Measurements from ENCODE around the gene POFUT2.
"Not testable (repeated sequence)": the region's sequence is repeated elsewhere in the genome, so short reads cannot be mapped to it uniquely, and the experiment has no call there.

The POFUT2 gene

GRCh38 chr21:45309069-45309986 lies 21.6 kb upstream of the POFUT2 start:
- no peak overlapping the region for H3K23ac ChIP-seq (ENCODE audit: low read length)
- H3K18ac ChIP-seq (ENCODE audit: low read length): peak overlapping the region; percentile 61
- H4K12ac ChIP-seq (ENCODE audit: low read depth, low read length): peak overlapping the region; percentile 17
- H2BK120ac ChIP-seq (ENCODE audit: insufficient read depth, low read length, poor library complexity): peak overlapping the region; percentile 82
- peaks cover 9% of the 10 kb centered on the region for H3K9me3 ChIP-seq (ENCODE audit: insufficient read depth, low read depth, low read length)
- H3K4me1 ChIP-seq (ENCODE audit: control insufficient read depth in 1 of 2, insufficient read depth in 2 of 2, low read length in 2 of 2): peaks cover 17 to 31% of the 10 kb centered on the region in 2 experiments
- no peak overlapping the region for H3K9ac ChIP-seq (ENCODE audit: low read length)
- H2BK12ac ChIP-seq (ENCODE audit: low read length): peak overlapping the region; percentile 86
- H3K4ac ChIP-seq (ENCODE audit: low read depth, low read length): peak overlapping the region; percentile 10
- peak overlapping the region; percentile 16 for H3K4me3 ChIP-seq (ENCODE audit: low read depth, low read length)
- peak overlapping the region; percentile 67 for H2BK5ac ChIP-seq (ENCODE audit: low read depth, low read length, poor library complexity)
- H4K8ac ChIP-seq (ENCODE audit: low read depth, low read length): peak overlapping the region; percentile 84
- peak; percentile 11 to 55 for DNase-seq
- H2AFZ ChIP-seq (ENCODE audit: insufficient read depth, low read length, poor library complexity): peak overlapping the region; percentile 10
- H3K27me3 ChIP-seq (ENCODE audit: insufficient read depth, low read length): no peaks in the 10 kb centered on the region
- WGBS (ENCODE audit: extremely low coverage, insufficient coverage, insufficient read length): no CpG with 5 or more reads among the region's 27 CpGs
- peak overlapping the region; percentile 90 for H4K91ac ChIP-seq (ENCODE audit: low read depth, low read length)
- peak overlapping the region; percentile 77 for H2AK5ac ChIP-seq (ENCODE audit: low read length)
- peak overlapping the region; percentile 20 for H3K27ac ChIP-seq (ENCODE audit: low read depth, low read length)
- no peak overlapping the region for H3K4me2 ChIP-seq (ENCODE audit: low read length)
- peaks cover 3% of the 10 kb centered on the region for H3K79me2 ChIP-seq (ENCODE audit: control insufficient read depth, insufficient read depth, low read length, poor library complexity)
- H3K36me3 ChIP-seq (ENCODE audit: control insufficient read depth in 1 of 2, insufficient read depth in 2 of 2, low read length in 2 of 2): no peaks in the 10 kb centered on the region
- H3K79me1 ChIP-seq (ENCODE audit: low read length): peaks cover 18% of the 10 kb centered on the region
- H3K14ac ChIP-seq (ENCODE audit: low read length): peak overlapping the region; percentile 89

GRCh38 chr21:45308194-45309068 lies 20.7 kb upstream of the POFUT2 start:
- no peak for DNase-seq
- H4K12ac ChIP-seq (ENCODE audit: low read depth, low read length): peak overlapping the region; percentile 17
- peak overlapping the region; percentile 77 for H2AK5ac ChIP-seq (ENCODE audit: low read length)
- peak overlapping the region; percentile 16 for H3K4ac ChIP-seq (ENCODE audit: low read depth, low read length)
- no CpG with 5 or more reads among the region's 27 CpGs for WGBS (ENCODE audit: extremely low coverage, insufficient coverage, insufficient read length)
- H3K4me2 ChIP-seq (ENCODE audit: low read length): no peak overlapping the region
- H3K9ac ChIP-seq (ENCODE audit: low read length): no peak overlapping the region
- peak overlapping the region; percentile 86 for H2BK12ac ChIP-seq (ENCODE audit: low read length)
- H3K9me3 ChIP-seq (ENCODE audit: insufficient read depth, low read depth, low read length): peaks cover 9% of the 10 kb centered on the region
- peaks cover 17 to 35% of the 10 kb centered on the region in 2 experiments for H3K4me1 ChIP-seq (ENCODE audit: control insufficient read depth in 1 of 2, insufficient read depth in 2 of 2, low read length in 2 of 2)
- H2BK120ac ChIP-seq (ENCODE audit: insufficient read depth, low read length, poor library complexity): peak overlapping the region; percentile 82
- H3K23ac ChIP-seq (ENCODE audit: low read length): no peak overlapping the region
- H3K4me3 ChIP-seq (ENCODE audit: low read depth, low read length): no peak overlapping the region
- peak overlapping the region; percentile 90 for H4K91ac ChIP-seq (ENCODE audit: low read depth, low read length)
- peak overlapping the region; percentile 20 for H3K27ac ChIP-seq (ENCODE audit: low read depth, low read length)
- H3K14ac ChIP-seq (ENCODE audit: low read length): peak overlapping the region; percentile 89
- H2AFZ ChIP-seq (ENCODE audit: insufficient read depth, low read length, poor library complexity): peak overlapping the region; percentile 10
- peaks cover 18% of the 10 kb centered on the region for H3K79me1 ChIP-seq (ENCODE audit: low read length)
- H4K8ac ChIP-seq (ENCODE audit: low read depth, low read length): peak overlapping the region; percentile 84
- no peaks in the 10 kb centered on the region for H3K36me3 ChIP-seq (ENCODE audit: control insufficient read depth in 1 of 2, insufficient read depth in 2 of 2, low read length in 2 of 2)
- H3K27me3 ChIP-seq (ENCODE audit: insufficient read depth, low read length): no peaks in the 10 kb centered on the region
- peaks cover 3% of the 10 kb centered on the region for H3K79me2 ChIP-seq (ENCODE audit: control insufficient read depth, insufficient read depth, low read length, poor library complexity)
- peak overlapping the region; percentile 61 for H3K18ac ChIP-seq (ENCODE audit: low read length)
- H2BK5ac ChIP-seq (ENCODE audit: low read depth, low read length, poor library complexity): peak overlapping the region; percentile 67

GRCh38 chr21:45307597-45308158 lies 20.0 kb upstream of the POFUT2 start:
- not testable (repeated sequence) for H3K14ac ChIP-seq (ENCODE audit: low read length); H3K9ac ChIP-seq (ENCODE audit: low read length); H3K79me2 ChIP-seq (ENCODE audit: control insufficient read depth, insufficient read depth, low read length, poor library complexity); H2BK5ac ChIP-seq (ENCODE audit: low read depth, low read length, poor library complexity); H4K12ac ChIP-seq (ENCODE audit: low read depth, low read length); H3K4me3 ChIP-seq (ENCODE audit: low read depth, low read length); H3K23ac ChIP-seq (ENCODE audit: low read length); H2AFZ ChIP-seq (ENCODE audit: insufficient read depth, low read length, poor library complexity); H2BK120ac ChIP-seq (ENCODE audit: insufficient read depth, low read length, poor library complexity); H3K27ac ChIP-seq (ENCODE audit: low read depth, low read length); H3K4ac ChIP-seq (ENCODE audit: low read depth, low read length); H4K8ac ChIP-seq (ENCODE audit: low read depth, low read length); DNase-seq; H3K4me2 ChIP-seq (ENCODE audit: low read length); H2AK5ac ChIP-seq (ENCODE audit: low read length); H3K36me3 ChIP-seq (ENCODE audit: control insufficient read depth in 1 of 2, insufficient read depth in 2 of 2, low read length in 2 of 2); H3K18ac ChIP-seq (ENCODE audit: low read length); H4K91ac ChIP-seq (ENCODE audit: low read depth, low read length); H3K27me3 ChIP-seq (ENCODE audit: insufficient read depth, low read length); H3K9me3 ChIP-seq (ENCODE audit: insufficient read depth, low read depth, low read length); H2BK12ac ChIP-seq (ENCODE audit: low read length)
- H3K79me1 ChIP-seq (ENCODE audit: low read length): peaks cover 20% of the 10 kb centered on the region
- WGBS (ENCODE audit: extremely low coverage, insufficient coverage, insufficient read length): no CpG with 5 or more reads among the region's 17 CpGs
- peaks cover 17 to 35% of the 10 kb centered on the region in 2 experiments for H3K4me1 ChIP-seq (ENCODE audit: control insufficient read depth in 1 of 2, insufficient read depth in 2 of 2, low read length in 2 of 2)

Data from trophoblast cell (in vitro differentiated cells and primary cell).